DMS114 treated with DMSO at 0.1 percent for 48 hours (cell line): ENCODE data around the gene SEMA4F.

Experiments
- DNase-seq: peaks from one replicate; lab custom pipeline; 2025; ENCODE audit not compliant: unreplicated experiment; lab: John Stamatoyannopoulos, UW

Gene SEMA4F

DNA sequence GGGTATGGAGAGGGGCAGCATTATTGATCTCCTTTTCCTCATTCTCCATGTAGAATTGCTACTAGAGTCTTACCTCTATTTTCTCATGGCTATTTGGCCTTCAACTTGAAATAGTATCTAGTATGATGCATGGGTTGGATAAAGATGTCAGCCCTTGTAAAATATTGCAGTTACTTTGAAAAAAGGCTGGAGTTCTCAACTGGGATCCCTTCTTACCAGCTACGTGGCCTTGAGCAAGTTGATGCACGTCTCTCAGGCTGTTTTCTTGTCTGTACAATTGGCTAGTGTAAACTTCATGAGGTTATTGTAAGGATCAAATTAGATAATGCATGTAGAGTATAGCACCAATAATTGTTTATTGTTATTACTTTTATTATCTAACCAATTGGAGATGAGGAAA is 50.2 kb downstream of the SEMA4F start:
- no peak for DNase-seq

- no peak for DNase-seq
Observed at GRCh38 chr2:74706741-74707140, 52.7 kb downstream of the SEMA4F start.

DNA sequence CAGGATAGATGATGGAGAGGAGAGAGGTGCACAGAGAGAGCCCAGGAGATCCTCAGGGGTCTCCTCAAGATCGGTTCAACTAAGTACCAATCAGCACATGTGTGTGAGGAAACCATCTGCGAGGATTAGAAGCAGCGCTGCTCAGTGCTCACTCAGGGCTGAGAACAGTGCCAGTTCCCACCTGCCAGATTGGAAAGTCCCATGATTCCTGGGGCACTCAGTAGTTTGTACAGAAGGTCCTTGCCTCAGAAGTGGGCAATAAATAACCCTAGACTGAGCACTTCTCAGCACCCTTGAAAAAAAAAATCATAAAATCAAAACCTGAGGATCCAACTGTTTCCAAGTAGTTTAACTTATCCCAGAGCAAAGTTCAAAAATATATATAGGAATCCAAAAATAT is 53.8 kb downstream of the SEMA4F start:
- DNase-seq, result no peak

DNA sequence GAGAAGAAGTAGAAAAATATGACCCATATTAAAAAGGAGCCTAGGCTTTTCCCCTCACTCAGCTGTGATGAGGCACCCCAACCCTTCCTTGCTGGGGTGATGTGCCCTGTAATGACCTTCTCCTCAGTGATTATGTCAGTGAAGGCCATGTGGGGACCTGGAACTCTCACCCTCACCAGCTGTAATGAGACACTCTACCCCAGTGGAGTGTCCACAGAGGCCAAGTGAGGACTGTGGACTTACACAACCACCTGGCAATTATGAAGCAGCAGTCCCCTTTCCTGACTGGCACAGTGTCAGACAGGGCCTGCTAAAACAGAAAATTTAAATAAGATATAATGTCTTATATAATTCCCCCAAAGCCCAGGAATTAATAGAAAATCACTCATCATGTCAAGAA is 54.2 kb downstream of the SEMA4F start:
- no peak for DNase-seq

DNA sequence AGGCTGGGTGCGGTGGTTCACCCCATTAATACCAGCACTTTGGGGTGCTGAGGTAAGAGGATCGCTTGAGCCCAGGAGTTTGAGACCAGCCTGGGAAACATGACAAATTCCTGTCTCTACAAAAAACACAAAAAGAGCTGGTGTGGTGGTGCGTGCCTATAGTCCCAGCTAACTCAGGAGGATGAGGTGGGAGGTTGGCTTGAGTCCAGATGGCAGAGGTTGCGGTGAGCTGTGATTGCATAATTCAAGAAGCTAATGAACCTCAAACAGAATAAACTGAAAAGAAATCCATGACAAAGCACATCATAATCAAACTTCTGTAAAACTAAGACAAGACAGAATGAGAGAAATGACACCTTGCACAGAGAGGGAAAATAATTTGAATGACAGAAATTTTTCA is 54.8 kb downstream of the SEMA4F start:
- no peak for DNase-seq

DNA sequence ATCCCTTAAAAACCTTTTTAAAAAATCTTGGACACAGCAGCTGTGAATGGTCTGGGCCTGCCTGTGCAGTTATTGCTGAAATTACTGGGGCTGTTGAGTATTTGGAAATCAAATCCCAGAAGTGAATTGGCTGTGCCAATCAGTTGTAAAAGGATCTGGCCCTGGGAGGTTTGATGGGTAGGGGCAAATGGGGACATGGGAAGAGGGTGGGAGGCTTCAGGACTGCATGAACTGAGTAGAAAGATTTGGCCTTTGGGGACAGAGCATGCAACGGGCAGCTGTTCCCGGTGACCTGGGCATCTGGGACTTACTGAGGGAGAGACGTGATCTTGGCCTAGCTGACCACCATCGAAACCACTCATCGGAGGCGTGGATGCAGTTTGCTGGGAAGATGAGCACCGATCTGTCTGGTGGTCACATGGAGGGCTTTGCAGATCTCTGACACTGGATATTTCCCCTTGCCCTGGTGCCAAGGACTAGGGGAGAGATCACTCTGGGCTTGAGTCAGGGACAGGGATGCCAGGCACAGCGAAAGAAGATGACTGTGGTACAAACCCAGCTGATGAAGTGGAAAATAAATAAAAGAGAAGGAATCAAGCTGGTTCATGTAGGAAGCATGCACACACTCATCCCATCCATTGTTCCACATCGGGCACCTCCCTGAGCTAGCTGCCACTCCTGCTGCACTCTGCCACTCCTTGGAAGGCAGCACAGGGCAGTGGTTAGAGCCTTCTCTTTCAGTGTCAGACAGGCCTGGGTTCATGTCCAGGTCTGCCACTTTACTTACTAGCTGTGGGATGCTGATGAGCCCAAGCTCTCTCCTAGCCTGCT is 58.4 kb downstream of the SEMA4F start:
- no peak for DNase-seq

- no peak for DNase-seq
Observed at GRCh38 chr2:74714691-74715080, 60.6 kb downstream of the SEMA4F start.

DNA sequence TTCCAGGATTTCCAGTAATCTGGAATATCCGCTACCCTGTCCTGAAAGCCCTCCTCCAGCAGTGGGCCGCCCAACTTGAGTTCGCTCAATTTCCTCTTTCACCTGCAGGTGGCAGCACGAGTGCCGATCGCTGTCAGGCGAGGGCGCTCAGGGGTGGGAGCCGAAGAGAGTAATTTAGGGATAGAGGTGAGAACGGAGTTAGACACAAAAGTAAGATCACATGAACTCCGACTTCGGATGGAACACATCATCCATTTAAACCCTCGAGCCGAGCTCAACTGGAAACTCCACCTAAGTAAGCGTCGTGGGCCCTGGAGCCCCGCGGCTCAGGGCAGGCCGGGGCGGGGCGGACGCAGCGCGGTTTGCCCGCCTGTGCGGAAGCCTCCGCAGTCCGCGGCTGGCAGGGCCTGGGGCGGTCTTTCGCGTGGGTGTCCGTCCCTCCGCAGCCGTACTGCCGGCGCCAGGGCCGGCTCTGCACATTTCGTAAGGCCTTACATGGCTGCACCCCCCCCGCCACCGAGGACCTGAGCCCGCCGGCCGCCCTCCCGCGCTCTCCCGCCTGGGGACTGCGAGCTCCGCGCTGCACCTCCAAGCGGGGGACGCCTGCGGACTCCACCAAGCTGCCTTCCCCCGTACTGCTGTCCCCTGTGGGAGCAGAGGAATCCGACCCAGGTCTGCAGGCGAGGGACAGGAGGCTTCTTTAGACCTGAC is 61.2 kb downstream of the SEMA4F start:
- DNase-seq, result peak; percentile 82

DNA sequence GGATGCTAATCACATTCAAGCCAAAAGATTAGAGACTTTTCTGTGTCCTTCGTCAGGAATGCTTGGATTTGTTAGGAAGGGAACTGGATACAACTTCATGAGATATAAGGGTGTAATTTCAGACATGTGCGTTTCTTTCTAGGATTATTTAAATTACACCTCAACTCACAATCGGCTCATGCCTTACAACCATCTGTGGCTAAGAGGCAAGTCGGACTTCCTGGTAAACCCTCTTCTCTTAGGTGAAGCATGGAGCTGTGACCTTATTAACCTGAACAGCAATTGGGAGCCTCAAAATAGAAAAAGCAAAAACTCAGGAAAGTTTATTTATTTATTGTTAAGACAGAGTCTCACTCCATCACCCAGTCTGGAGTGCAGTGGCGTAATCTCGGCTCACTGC is 61.8 kb downstream of the SEMA4F start:
- no peak for DNase-seq

GRCh38 chr2:74719066-74719465 is 65.0 kb downstream of the SEMA4F start:
- no peak for DNase-seq

- DNase-seq, result no peak
Observed at GRCh38 chr2:74721316-74721715, 67.3 kb downstream of the SEMA4F start.

- DNase-seq, result no peak
Observed at GRCh38 chr2:74724496-74724895, 70.4 kb downstream of the SEMA4F start.

- no peak for DNase-seq
Observed at GRCh38 chr2:74725287-74725686, 71.2 kb downstream of the SEMA4F start.

DNA sequence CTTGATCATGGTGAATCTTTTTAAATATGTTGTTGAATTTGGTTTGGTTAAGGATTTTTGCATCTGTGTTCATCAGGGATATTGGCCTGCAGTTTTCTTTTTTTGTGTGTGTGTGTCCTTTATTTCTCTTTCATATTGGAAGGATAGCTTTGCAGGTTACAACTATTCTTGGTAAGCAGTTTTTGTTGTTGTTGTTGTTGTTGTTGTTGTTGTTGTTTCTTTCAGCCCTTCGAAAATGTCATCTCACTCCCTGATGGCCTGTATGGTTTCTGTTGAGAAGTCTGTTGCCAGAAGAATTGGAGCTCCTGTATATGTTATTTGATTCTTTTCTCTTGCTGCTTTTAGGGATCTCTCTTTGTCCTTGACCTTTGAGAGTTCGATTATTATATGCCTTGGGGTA is 74.8 kb downstream of the SEMA4F start:
- DNase-seq, result no peak

DNA sequence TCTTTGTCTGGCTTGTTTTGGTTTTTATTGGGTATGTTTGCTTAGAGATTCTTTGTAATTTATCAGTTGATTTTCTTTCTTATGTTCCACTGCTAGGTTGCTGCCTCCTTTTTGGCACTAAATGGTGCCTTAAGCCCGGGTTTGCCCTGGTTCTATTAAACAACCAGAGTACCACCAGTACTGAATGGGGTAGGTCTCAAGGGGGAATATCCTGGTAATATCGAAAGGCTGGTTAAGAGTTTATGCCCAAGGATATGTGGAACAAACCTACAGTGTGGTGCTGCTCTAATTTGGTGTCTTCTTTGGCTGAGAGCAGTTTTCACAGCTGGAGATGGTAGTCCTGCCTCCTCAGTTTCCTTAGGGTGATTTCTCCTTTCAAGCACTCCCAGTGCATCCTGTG is 76.5 kb downstream of the SEMA4F start:
- DNase-seq, result no peak
